Measurements from ENCODE around the gene HOXC9.

DNA sequence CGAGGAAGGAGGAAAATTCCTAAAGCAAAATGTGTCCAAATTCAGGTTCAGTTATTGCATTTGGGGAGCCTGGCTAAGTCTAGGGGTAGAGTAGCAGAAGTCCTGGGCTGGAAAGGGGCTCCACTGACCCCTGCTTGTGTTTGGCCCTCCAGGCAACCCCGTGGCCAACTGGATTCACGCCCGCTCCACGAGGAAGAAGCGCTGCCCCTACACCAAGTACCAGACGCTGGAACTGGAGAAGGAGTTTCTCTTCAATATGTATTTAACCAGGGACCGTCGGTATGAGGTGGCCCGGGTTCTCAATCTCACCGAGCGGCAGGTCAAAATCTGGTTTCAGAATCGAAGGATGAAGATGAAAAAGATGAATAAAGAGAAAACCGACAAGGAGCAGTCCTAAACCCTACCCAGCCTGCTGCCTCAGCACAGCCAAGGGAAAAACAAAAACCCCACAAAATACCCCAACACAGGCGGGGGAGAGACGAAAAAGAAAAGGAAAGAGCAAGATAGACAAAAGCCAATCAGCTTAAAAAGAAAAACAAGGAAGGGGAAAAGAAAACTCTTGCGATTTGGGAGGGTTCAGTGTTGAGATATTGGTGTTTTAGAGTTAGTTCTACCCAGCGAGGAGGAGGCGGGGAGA lies 2.4 kb downstream of the HOXC9 start:
- TF ChIP-seq, protein P1, sequence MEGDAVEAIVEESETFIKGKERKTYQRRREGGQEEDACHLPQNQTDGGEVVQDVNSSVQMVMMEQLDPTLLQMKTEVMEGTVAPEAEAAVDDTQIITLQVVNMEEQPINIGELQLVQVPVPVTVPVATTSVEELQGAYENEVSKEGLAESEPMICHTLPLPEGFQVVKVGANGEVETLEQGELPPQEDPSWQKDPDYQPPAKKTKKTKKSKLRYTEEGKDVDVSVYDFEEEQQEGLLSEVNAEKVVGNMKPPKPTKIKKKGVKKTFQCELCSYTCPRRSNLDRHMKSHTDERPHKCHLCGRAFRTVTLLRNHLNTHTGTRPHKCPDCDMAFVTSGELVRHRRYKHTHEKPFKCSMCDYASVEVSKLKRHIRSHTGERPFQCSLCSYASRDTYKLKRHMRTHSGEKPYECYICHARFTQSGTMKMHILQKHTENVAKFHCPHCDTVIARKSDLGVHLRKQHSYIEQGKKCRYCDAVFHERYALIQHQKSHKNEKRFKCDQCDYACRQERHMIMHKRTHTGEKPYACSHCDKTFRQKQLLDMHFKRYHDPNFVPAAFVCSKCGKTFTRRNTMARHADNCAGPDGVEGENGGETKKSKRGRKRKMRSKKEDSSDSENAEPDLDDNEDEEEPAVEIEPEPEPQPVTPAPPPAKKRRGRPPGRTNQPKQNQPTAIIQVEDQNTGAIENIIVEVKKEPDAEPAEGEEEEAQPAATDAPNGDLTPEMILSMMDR (conservative IDR thresholded peaks at IDR 0.05; ENCODE audit: low read length): no peak
- TF ChIP-seq EZH2phosphoT487 (IDR thresholded peaks at IDR 0.05; ENCODE audit: borderline replicate concordance): no peak

Measured in Loucy (cell line).